ENCODE results near the gene GALNT18.

Gene GALNT18

DNA sequence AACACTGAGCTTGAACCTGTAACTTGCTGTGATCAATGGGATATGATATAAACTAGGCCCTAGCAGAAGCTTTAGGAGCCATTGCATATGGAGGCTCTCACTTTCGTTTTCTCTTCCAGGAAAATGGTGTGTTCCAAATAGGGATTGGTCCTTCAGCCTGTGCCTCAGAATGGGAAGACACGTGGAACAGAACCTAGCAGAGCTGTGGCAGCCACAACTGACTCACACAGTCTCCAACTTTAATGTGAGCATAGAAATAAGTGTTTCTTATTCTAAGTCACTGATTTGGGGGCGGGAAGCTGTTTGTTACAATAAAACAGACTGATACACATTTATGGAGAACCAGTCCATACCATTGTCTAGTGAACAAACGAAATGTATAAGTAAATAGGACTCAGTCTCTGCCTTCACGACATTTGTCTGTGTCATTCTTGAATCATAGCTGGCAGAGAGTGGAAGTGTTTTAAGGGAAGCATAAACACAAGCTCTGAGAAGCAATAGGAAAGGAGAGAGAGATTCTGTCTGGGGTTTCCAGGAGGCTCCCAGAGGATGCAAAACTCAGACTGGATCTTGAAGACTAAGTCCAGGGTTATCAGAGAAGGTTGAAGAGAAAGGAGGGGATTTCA lies 97.3 kb downstream of the GALNT18 start:
- no peak for DNase-seq

DNA sequence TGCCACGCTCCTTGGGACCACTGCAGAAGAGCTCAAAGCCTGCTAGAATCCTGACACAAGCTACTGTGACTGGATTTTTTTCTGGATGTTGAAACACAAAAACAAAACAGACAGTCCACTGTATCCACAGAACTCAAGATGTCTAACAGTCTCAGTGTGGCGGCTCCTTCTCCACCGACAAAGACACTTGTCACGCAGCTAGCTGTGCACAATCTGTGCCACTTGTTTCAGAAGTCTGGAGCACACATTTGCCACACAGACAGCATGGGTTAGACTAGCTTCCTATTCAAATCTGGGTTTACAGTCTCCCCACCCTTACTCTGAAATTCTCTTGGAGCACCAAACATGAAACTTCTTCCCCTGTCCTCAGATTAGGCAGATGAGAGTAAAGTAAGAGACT lies 99.2 kb downstream of the GALNT18 start:
- no peak for DNase-seq

- peak; percentile 23 for DNase-seq
Observed at GRCh38 chr11:11521306-11522002, 100.4 kb downstream of the GALNT18 start.

DNA sequence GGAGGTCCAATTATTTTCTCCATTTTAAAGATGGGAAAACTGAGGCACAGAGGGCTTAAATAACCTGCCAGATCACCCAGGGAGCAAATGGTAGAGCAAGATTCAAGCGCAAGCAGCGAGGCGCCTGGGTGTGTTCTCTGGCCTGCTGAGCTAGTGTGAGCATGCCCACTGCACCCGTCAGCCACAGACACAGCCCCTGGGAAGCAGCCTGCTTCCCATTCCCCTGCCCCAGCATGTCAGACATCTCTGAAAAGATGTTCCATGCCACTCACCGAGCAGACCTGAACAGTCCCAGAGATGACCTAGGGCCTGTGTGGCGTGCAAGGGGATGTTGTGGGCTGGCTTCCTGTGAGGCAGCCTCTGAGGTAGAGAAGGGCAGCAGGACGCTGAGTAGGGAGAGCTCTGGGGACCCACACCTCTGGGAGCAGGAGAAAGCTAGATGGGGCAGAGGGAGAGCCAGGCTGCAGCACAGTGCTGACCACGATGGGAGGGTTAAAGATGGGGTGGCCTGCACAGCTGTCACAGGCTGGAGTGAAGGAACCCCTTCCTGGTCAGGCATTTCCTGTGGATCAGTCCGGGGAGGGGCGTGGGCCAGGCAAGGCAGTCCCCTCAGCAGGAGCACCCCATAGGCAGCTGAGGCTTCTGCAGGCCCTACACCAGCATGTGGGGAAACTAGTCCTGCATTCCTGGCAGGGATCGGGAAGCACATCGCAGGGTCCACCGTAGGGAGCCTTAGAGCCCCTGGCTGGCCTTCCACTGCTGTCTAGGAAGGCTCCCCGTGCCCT lies 101.4 kb downstream of the GALNT18 start:
- DNase-seq = no peak

- no peak for DNase-seq
Observed at GRCh38 chr11:11519184-11519583, 102.6 kb downstream of the GALNT18 start.

DNA sequence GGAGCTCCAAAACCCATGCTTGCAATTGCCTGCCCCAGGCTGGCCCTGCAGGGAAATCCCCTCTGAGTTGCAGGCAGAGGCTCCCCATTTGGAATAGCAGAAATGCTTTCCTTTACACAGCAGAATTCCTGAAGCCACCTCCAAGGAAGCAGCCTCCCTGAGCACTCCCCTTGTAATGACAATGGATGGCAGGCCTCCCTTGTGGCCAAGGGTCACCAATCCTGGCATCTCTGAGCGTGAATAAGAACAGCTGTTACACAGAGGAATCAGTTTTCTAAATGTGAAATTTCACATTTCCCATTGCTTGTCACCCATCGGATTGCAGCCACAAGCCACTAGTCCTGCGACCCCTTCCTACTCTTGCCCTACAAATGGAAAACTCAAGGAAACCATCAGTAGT lies 107.6 kb downstream of the GALNT18 start:
- no peak for DNase-seq

DNA sequence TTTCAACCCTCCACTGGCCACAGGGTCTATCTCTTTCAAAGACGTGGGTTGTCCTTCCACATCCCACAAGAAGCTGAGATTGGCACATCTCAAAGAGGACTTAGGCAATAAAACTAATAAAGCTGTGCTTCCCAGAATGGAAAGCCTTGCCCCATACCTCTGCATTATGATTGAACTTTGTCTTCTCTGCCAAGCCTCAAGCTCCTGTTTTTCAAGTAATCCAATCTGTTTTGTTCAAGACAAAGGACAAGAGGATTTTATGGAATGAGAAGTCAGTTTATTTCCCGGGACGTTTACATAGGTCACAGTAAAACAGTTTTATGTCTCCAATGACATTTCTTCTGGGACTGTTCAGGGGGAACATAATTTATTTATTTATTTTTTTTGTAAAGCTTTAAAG lies 108.4 kb downstream of the GALNT18 start:
- no peak for DNase-seq

DNA sequence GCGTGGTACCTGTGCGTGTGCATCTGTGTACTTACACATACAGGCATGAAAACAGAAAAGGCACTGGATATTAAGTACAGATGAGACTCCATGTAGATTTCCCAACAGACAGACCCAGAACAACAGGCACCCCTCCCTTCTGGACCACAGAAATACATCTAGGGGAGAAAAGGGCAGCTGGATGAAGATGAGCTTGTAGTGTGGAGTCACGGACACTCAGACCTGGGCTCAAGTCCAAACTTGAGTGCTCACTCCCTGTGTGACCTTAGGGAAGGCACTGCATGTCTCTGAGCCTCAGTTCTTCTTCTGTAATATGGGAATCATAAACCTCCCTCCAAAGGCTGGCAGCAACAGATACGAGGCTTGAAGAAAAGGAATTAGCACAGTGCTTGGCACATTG lies 108.9 kb downstream of the GALNT18 start:
- no peak for DNase-seq

DNA sequence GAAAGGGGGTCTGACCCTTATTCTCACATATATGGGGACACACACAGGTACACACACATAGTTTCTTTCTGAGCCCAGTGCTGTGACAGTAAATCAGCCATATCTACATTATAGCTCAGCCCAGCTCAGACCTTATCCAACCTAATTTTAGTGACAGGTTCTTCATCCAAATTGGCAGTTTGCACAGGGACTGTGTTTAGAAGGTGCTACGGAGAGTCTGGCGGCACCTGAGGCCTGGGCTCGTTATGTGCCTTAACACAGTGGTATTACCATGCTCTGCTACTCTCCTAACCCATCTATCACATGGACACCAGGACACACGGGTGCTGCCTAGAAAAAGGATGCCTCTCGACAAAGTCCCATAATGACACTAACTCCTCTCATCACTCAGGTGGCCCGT lies 109.3 kb downstream of the GALNT18 start:
- no peak for DNase-seq

GRCh38 chr11:11512090-11512489 lies 109.7 kb downstream of the GALNT18 start:
- no peak for DNase-seq

DNA sequence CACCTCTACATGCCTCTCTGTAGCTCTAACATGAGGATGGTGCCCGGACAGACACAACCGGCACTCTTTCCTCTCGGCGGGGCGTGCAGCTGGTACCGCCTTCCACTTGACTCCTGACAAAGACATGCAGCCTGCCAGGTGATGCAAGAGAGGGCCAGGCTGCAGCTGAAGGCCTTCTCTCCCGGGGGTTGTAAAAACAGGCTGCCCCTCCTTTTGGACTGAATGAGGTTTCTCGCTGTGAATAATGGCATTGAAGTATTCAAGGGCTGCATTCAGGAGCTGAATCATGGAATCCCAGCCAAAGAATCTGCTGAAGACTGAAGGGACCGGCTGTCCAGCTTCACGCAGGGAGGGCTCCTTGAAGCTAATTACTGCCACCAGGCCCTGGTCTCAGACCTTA lies 110.9 kb downstream of the GALNT18 start:
- DNase-seq = no peak

DNA sequence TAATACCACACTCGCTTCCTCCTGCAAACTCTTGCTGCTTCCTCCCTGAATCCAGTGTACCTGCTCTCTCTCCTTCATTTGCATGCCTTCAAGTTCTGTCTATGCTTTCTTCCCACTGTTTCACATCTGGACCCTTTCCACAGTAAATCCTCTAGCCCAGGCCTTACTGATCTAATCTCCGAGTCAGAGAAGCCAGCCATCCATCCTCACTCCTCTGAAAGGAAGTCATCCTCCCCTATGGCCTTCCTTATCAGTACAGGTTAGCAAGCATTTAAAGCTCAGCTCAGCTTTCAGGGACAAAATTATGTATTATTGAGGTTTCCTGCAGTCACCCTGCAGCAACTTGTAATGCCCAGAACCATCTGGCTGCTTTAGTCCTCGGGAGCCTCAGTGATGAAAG lies 116.1 kb downstream of the GALNT18 start:
- DNase-seq = no peak

- DNase-seq = no peak
Observed at GRCh38 chr11:11505190-11505589, 116.6 kb downstream of the GALNT18 start.

- no peak for DNase-seq
Observed at GRCh38 chr11:11504071-11504470, 117.7 kb downstream of the GALNT18 start.

GRCh38 chr11:11502263-11502861 lies 119.4 kb downstream of the GALNT18 start:
- DNase-seq = no peak

- no peak for DNase-seq
Observed at GRCh38 chr11:11501546-11502262, 120.1 kb downstream of the GALNT18 start.

DNA sequence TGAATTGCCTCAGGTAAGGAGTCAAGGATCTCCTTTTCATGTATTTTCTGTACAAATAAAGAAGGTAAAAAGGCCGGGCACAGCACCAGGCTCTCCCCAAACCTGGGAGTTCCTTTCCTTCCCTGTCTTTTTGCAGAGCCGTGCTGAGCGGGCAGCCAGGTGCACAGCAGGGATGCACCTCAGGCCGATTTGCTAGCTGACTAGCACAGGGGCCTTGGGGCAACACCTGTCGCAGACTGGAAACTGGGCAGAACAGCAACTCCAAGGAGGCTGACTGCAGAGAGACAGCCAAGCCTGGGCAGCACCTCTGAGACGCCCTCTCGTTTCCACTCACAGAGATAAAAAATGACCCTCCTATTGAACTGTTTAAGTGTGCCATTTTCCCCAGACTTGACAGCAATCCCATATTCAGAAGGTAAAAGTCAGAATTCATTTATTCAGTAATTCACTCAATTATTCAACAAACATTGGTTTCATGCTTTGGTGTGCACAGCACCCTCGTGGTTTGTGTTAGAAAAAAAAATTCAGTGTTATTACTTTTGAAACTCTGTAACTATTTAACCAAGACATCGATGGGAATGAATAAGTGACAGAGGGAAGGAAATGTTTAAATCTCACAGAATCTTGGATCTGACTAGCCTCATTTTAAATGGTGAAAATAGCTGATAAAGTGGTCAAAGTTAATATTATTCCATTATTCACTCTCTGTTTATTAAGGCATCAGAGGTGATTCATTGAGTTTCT lies 120.9 kb downstream of the GALNT18 start:
- DNase-seq = no peak

- no peak for DNase-seq
Observed at GRCh38 chr11:11499300-11499699, 122.5 kb downstream of the GALNT18 start.

- DNase-seq = no peak
Observed at GRCh38 chr11:11498195-11498594, 123.6 kb downstream of the GALNT18 start.

- DNase-seq = no peak
Observed at GRCh38 chr11:11496879-11497278, 124.9 kb downstream of the GALNT18 start.

DNA sequence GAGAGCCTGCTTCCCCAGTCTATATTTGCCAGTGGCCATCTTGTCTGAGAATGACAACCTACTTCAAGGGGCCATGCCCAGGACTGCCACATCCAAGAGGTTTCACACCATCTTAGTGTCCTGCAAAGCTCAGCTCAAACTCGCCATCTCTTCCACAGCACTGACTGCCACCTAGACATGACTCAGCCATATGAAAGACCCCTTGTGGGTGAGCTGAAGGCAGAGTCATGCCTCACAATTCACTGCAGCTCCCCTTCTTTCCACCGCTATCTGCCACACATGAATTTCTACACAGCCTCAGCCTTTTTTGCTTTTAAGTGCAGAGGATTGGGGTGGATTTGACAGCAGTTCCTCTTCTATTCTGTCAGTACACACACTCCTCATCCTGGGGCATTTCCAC lies 127.5 kb downstream of the GALNT18 start:
- DNase-seq = no peak

GRCh38 chr11:11493698-11494097 lies 128.1 kb downstream of the GALNT18 start:
- DNase-seq = no peak

All from activated CD4-positive, alpha-beta T cell treated with anti-CD3 and anti-CD28 coated beads for 48 hours (primary cell).